HepG2 (cell line): ENCODE data around the gene ZNF284. TPM values are rescaled to one million over a fixed set of nuclear protein-coding genes. Genes with fewer than 3 reads are reported as not detected.
A peak's percentile ranks its signal among the peaks of the same experiment; 100 is the strongest.

Experiments used
- CAMTA2 ChIP-seq: sonication (generic); formaldehyde crosslinking; IDR thresholded peaks from 2 replicates; pipeline ENCODE4 v1.4.0; 2020; ENCODE audit warnings: mild to moderate bottlenecking, missing genetic modification reagents, borderline replicate concordance
- ELF1 ChIP-seq: sonication (generic); formaldehyde crosslinking; IDR thresholded peaks from 2 replicates; pipeline ENCODE4 v1.4.0; 2020; ENCODE audit warnings: missing genetic modification reagents
- KDM1A ChIP-seq: IDR thresholded peaks from 2 replicates; pipeline ENCODE4 v1.6.1; 2016; ENCODE audit warnings: missing compliant biosample characterization
- MED8 ChIP-seq: sonication (generic); formaldehyde crosslinking; IDR thresholded peaks from 2 replicates; pipeline ENCODE4 v1.8.1; 2023; ENCODE audit warnings: mild to moderate bottlenecking, missing genetic modification reagents; ENCODE audit not compliant: insufficient replicate concordance
- XBP1 ChIP-seq: sonication (generic); formaldehyde crosslinking; IDR thresholded peaks from 2 replicates; pipeline ENCODE4 v1.5.0; 2020; ENCODE audit warnings: missing genetic modification reagents
- ZNF101 ChIP-seq: sonication (generic); formaldehyde crosslinking; IDR thresholded peaks from 2 replicates; pipeline ENCODE4 v1.4.0; 2020; ENCODE audit warnings: mild to moderate bottlenecking, low read depth, missing genetic modification reagents, borderline replicate concordance
- ZNF12 ChIP-seq: sonication (generic); formaldehyde crosslinking; IDR thresholded peaks from 2 replicates; pipeline ENCODE4 v1.5.0; 2020; ENCODE audit warnings: missing genetic modification reagents
- ZNF136 ChIP-seq: sonication (generic); formaldehyde crosslinking; IDR thresholded peaks from 2 replicates; pipeline ENCODE4 v1.8.1; 2022; ENCODE audit warnings: low read depth, mild to moderate bottlenecking, moderate library complexity, missing genetic modification reagents
- ZNF431 ChIP-seq: sonication (generic); formaldehyde crosslinking; IDR thresholded peaks from 2 replicates; pipeline ENCODE4 v1.9.0; 2022; ENCODE audit warnings: missing genetic modification reagents, low read depth, mild to moderate bottlenecking, borderline replicate concordance
- ZNF724P ChIP-seq: sonication (generic); formaldehyde crosslinking; IDR thresholded peaks from 2 replicates; pipeline ENCODE4 v1.8.0; 2022; ENCODE audit warnings: missing genetic modification reagents, borderline replicate concordance
- polyA plus RNA-seq, 8 experiments: library from polyadenylated mRNA; depleted of rRNA in 3 of 8; stranded (reverse) in 7 of 8; unstranded in 1 of 8; fragments of >200 nt; fragmentation: Illumina TruSeq in 4 of 8; extraction: Trizol in 4 of 8; gene quantifications; 2 replicates each; pipeline versions ENCODE4 v1.2.1 to v1.2.3, GENCODE V29; 2011 to 2016; ENCODE audit warnings: low read depth in 4 of 8, missing spikeins in 1 of 8, mixed read lengths in 1 of 8; ENCODE audit not compliant: insufficient read depth in 1 of 8
- total RNA-seq, 5 experiments: library from RNA; depleted of rRNA; stranded (reverse); fragments of >200 nt; fragmentation: Illumina TruSeq; extraction: Trizol; gene quantifications; 2 replicates each; pipeline ENCODE4 v1.2.3, GENCODE V29; 2016; ENCODE audit warnings: low read depth in 1 of 5
- TF ChIP-seq, protein P1 (sequence below): sonication (generic); formaldehyde crosslinking; conservative IDR thresholded peaks from 2 replicates; pipeline ENCODE4 v1.5.0; 2020; ENCODE audit warnings: missing genetic modification reagents
- TF ChIP-seq, protein P2 (sequence below), 2 experiments: fragments of 450-650 bp in 1 of 2; sonication (generic) in 1 of 2; formaldehyde crosslinking in 1 of 2; IDR thresholded peaks; 2 replicates each; pipeline versions ENCODE4 v1.6.1 to v1.8.0; 2016 to 2022; ENCODE audit warnings: antibody characterized with exemption in 1 of 2, mild to moderate bottlenecking in 1 of 2, missing genetic modification reagents in 1 of 2
- TF ChIP-seq, protein P3 (sequence below), 2 experiments: sonication (generic) in 1 of 2; formaldehyde crosslinking in 1 of 2; IDR thresholded peaks; 2 replicates each; pipeline versions ENCODE4 v1.4.0 to v1.6.1; 2018 to 2020; ENCODE audit warnings: missing genetic modification reagents in 2 of 2, borderline replicate concordance in 1 of 2, low read depth in 1 of 2, mild to moderate bottlenecking in 1 of 2, missing biosample characterization in 1 of 2
- TF ChIP-seq, protein P4 (sequence below): sonication (generic); IDR thresholded peaks from 2 replicates; pipeline ENCODE4 v1.6.1; 2016; ENCODE audit warnings: low read depth, borderline replicate concordance

ZNF284 gene
- total and polyA plus RNA-seq, 2 of the 13 experiments (the other 11 are each of a cell fraction or from before 2014, with no cell fraction given), result 1.2 to 2.3 TPM

DNA sequence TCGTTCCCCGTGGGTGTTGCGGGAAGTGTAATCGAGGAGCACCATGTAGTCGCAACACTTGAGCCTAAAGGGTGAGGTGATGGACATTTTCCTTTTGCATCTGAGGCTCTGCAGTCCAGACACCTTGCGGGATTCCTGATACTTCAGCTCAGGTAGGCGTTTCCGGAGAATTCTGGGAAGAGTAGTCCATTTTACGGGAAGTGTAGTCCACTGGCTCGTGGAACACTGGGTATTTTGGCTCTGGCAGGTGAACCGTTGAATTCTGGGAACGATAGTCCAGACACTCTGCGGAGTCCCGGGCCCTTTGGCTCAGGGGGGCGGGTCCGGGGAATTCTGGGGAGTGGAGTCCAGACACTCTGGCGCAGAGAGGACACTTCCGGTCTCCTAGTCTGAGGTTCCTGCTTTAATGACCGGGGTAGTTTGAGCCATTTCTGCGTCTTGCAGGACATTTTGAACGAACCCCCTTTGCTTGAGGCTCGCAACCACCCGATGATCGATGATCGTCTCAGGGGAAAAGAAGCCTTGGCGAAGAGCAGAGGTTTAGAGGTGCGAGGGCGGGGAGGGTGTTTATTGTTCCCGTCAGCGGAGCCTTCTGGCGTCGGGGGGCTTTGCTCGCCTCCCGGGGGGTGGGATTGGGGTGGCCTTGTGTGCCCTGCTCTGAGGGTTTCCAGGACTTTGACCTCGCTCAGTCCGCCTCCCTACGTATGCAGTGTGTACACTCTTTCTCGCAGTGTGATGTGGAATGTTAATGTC is 20.1 kb upstream of the ZNF284 start, which contains the start of gene ZNF223 (continued):
- no peak for TF ChIP-seq MED8
- TF ChIP-seq ZNF431 (CRISPR knock-in tag), result no peak
- TF ChIP-seq ELF1 (CRISPR knock-in tag), result peak; percentile 97
- no peak for TF ChIP-seq ZNF724P
- TF ChIP-seq ZNF136 (CRISPR knock-in tag), result no peak
- TF ChIP-seq KDM1A (CRISPR knock-in tag), result no peak
- TF ChIP-seq, protein P1, sequence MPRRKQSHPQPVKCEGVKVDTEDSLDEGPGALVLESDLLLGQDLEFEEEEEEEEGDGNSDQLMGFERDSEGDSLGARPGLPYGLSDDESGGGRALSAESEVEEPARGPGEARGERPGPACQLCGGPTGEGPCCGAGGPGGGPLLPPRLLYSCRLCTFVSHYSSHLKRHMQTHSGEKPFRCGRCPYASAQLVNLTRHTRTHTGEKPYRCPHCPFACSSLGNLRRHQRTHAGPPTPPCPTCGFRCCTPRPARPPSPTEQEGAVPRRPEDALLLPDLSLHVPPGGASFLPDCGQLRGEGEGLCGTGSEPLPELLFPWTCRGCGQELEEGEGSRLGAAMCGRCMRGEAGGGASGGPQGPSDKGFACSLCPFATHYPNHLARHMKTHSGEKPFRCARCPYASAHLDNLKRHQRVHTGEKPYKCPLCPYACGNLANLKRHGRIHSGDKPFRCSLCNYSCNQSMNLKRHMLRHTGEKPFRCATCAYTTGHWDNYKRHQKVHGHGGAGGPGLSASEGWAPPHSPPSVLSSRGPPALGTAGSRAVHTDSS, result no peak; the same call in 1 of the 2 replicates
- TF ChIP-seq, protein P2, sequence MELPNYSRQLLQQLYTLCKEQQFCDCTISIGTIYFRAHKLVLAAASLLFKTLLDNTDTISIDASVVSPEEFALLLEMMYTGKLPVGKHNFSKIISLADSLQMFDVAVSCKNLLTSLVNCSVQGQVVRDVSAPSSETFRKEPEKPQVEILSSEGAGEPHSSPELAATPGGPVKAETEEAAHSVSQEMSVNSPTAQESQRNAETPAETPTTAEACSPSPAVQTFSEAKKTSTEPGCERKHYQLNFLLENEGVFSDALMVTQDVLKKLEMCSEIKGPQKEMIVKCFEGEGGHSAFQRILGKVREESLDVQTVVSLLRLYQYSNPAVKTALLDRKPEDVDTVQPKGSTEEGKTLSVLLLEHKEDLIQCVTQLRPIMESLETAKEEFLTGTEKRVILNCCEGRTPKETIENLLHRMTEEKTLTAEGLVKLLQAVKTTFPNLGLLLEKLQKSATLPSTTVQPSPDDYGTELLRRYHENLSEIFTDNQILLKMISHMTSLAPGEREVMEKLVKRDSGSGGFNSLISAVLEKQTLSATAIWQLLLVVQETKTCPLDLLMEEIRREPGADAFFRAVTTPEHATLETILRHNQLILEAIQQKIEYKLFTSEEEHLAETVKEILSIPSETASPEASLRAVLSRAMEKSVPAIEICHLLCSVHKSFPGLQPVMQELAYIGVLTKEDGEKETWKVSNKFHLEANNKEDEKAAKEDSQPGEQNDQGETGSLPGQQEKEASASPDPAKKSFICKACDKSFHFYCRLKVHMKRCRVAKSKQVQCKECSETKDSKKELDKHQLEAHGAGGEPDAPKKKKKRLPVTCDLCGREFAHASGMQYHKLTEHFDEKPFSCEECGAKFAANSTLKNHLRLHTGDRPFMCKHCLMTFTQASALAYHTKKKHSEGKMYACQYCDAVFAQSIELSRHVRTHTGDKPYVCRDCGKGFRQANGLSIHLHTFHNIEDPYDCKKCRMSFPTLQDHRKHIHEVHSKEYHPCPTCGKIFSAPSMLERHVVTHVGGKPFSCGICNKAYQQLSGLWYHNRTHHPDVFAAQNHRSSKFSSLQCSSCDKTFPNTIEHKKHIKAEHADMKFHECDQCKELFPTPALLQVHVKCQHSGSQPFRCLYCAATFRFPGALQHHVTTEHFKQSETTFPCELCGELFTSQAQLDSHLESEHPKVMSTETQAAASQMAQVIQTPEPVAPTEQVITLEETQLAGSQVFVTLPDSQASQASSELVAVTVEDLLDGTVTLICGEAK (IDR thresholded peaks at IDR 0.05), result no peak
- TF ChIP-seq, protein P2 (CRISPR knock-in tag; IDR thresholded peaks at IDR 0.05), result no peak
- TF ChIP-seq, protein P3, sequence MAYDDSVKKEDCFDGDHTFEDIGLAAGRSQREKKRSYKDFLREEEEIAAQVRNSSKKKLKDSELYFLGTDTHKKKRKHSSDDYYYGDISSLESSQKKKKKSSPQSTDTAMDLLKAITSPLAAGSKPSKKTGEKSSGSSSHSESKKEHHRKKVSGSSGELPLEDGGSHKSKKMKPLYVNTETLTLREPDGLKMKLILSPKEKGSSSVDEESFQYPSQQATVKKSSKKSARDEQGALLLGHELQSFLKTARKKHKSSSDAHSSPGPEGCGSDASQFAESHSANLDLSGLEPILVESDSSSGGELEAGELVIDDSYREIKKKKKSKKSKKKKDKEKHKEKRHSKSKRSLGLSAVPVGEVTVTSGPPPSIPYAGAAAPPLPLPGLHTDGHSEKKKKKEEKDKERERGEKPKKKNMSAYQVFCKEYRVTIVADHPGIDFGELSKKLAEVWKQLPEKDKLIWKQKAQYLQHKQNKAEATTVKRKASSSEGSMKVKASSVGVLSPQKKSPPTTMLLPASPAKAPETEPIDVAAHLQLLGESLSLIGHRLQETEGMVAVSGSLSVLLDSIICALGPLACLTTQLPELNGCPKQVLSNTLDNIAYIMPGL (CRISPR knock-in tag; IDR thresholded peaks at IDR 0.05; ENCODE audit: borderline replicate concordance in 1 of 2, low read depth in 1 of 2), result peak in 1 of 2 experiments; percentile 51; a peak in 3 of 4 replicates
- no peak; the same call in 1 of the 2 replicates for TF ChIP-seq ZNF12 (CRISPR knock-in tag)
- TF ChIP-seq, protein P4, sequence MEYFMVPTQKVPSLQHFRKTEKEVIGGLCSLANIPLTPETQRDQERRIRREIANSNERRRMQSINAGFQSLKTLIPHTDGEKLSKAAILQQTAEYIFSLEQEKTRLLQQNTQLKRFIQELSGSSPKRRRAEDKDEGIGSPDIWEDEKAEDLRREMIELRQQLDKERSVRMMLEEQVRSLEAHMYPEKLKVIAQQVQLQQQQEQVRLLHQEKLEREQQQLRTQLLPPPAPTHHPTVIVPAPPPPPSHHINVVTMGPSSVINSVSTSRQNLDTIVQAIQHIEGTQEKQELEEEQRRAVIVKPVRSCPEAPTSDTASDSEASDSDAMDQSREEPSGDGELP, result no peak
- TF ChIP-seq ZNF101 (CRISPR knock-in tag), result no peak
- no peak for TF ChIP-seq XBP1 (CRISPR knock-in tag)
- no peak for TF ChIP-seq CAMTA2 (CRISPR knock-in tag)
